Hematopoietic multipotent progenitor cell treated with erythropoietin and hydrocortisone succinate and interleukin-3 and kit ligand, for 8 days (in vitro differentiated cells): Measurements from ENCODE around the gene DLX4.

ENCODE experiments used
- DNase-seq: peaks from one replicate; pipeline ENCODE4 v3.0.0-alpha.2; 2015

Gene DLX4

GRCh38 chr17:50021681-50022370, 52.8 kb downstream of the DLX4 start:
- no peak for DNase-seq

- DNase-seq: no peak
Measured at GRCh38 chr17:50022463-50023130, 53.6 kb downstream of the DLX4 start.

GRCh38 chr17:50023520-50023919, 54.5 kb downstream of the DLX4 start:
- no peak for DNase-seq
